ENCODE data around the gene VAX1. TPM values are rescaled to one million over a fixed set of nuclear protein-coding genes. Genes with fewer than 3 reads are reported as not detected.

VAX1 gene
- total RNA-seq, 4 donors from 2014 or later, result not detected

- Histone ChIP-seq H3K27ac (no peak overlapping the region), H3K27me3 (peaks cover 100% of the 10 kb centered on the region), H3K4me3 (no peak overlapping the region), H3K9me3 (no peaks in the 10 kb centered on the region), H3K36me3 (no peaks in the 10 kb centered on the region), H3K4me1 (peaks cover 35% of the 10 kb centered on the region)
- TF ChIP-seq POLR2AphosphoS5 (IDR thresholded peaks at IDR 0.05) (no peak), EP300 (IDR thresholded peaks at IDR 0.05) (no peak), CTCF (IDR thresholded peaks at IDR 0.05) (no peak), POLR2A (IDR thresholded peaks at IDR 0.05) (no peak)
- DNase-seq (ENCODE audit: low spot score in 2 of 2), result no peak
- WGBS, result 41% methylated on average over 2 of the region's 2 CpGs
Observed at GRCh38 chr10:117169480-117169879, 31.4 kb upstream of the VAX1 start.

GRCh38 chr10:117168729-117169128, 30.7 kb upstream of the VAX1 start:
- Histone ChIP-seq H3K36me3 (no peaks in the 10 kb centered on the region), H3K9me3 (no peaks in the 10 kb centered on the region), H3K27ac (no peak overlapping the region), H3K4me1 (peaks cover 38% of the 10 kb centered on the region), H3K4me3 (no peak overlapping the region), H3K27me3 (peaks cover 100% of the 10 kb centered on the region)
- 0% methylated on average over 2 of the region's 25 CpGs for WGBS
- no peak for DNase-seq (ENCODE audit: low spot score in 2 of 2)
- no peak for TF ChIP-seq EP300 (IDR thresholded peaks at IDR 0.05)
- TF ChIP-seq POLR2AphosphoS5 (IDR thresholded peaks at IDR 0.05), result no peak
- TF ChIP-seq POLR2A (IDR thresholded peaks at IDR 0.05), result no peak
- no peak for TF ChIP-seq CTCF (IDR thresholded peaks at IDR 0.05)

DNA sequence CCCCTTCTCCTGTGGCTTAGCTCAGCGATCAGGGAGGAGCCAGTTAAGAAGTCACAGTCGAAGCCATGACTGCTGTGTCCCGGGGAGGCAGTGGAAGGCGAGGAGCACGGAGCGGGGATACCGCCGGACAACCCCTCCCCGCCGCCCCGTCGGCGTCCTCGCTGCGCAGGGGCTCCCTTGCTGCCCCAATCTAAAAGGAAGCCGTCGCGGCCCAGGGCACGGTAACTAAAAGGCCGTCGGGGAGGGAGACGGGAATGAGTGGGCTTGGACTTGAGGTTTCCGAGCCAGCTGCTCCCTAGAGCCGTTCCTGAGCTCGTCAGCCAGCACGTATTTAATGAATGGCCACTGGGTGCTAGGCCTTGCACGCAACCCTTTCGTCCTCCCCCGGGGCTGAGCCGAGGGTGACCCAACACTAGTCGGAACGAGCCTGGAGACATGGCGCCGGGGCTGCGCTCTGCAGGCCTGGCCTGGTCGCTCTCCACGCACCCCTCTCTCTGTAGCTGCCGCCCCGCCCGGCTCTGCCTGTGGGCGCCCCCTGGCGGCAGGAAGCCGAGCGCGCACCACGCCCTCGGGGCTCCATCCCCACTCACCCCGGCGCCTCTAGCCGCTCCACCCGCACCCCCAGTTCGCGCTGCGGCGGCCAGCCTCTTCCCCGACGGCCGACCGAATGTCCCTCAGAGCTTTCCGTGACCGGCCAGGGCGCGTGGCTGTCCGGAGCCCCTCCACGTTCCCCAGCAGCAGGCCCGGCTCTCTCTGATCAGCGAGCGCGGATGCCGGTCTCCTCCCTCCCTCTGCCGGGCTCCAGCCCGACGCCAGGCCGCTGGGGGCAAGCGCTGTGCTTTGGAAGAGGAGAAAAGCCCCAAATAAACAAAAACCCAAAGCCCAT, 30.0 kb upstream of the VAX1 start:
- Histone ChIP-seq H3K9me3 (no peaks in the 10 kb centered on the region), H3K27ac (no peak overlapping the region), H3K4me1 (peaks cover 45% of the 10 kb centered on the region), H3K4me3 (peak overlapping the region; percentile 31), H3K36me3 (no peaks in the 10 kb centered on the region), H3K27me3 (peaks cover 100% of the 10 kb centered on the region)
- TF ChIP-seq EP300 (IDR thresholded peaks at IDR 0.05) (no peak), CTCF (IDR thresholded peaks at IDR 0.05) (peak; percentile 41 to 95)
- peak; percentile 75 to 82 for DNase-seq (ENCODE audit: low spot score in 2 of 2)
- WGBS, result 0% methylated on average over 3 of the region's 75 CpGs

- peaks cover 52% of the 10 kb centered on the region for H3K4me1 ChIP-seq
- no peak for DNase-seq (ENCODE audit: low spot score in 2 of 2)
- 0% methylated on average over 3 of the region's 21 CpGs for WGBS
- H3K4me3 ChIP-seq, result peak overlapping the region; percentile 31
- no peaks in the 10 kb centered on the region for H3K36me3 ChIP-seq
- no peak overlapping the region for H3K27ac ChIP-seq
- TF ChIP-seq POLR2A (IDR thresholded peaks at IDR 0.05) (no peak), CTCF (IDR thresholded peaks at IDR 0.05) (no peak), EP300 (IDR thresholded peaks at IDR 0.05) (no peak), POLR2AphosphoS5 (IDR thresholded peaks at IDR 0.05) (no peak)
- H3K9me3 ChIP-seq, result no peaks in the 10 kb centered on the region
- peaks cover 100% of the 10 kb centered on the region for H3K27me3 ChIP-seq
Observed at GRCh38 chr10:117167346-117167788, 29.3 kb upstream of the VAX1 start.

Data from suprapubic skin (tissue), 4 donors.